Uterus (tissue), 2 donors: Measurements from ENCODE around the gene TINCR.

Experiments
- POLR2A ChIP-seq, 2 donors: fragments of 450-650 bp; IDR thresholded peaks; one replicate each; pipeline ENCODE4 v1.6.1; 2016; ENCODE audit warnings: antibody characterized with exemption in 2 of 2, mild to moderate bottlenecking in 1 of 2, moderate library complexity in 1 of 2
- TF ChIP-seq, protein P1 (sequence below), 4 experiments: fragments of 200-600 bp in 2 of 4; fragments of 450-650 bp in 2 of 4; sonication (generic) in 2 of 4; IDR thresholded peaks; one replicate each; pipeline ENCODE4 v1.5.1; 2016 to 2019; ENCODE audit warnings: antibody characterized with exemption in 4 of 4, mild to moderate bottlenecking in 2 of 4, moderate library complexity in 1 of 4

DNA sequence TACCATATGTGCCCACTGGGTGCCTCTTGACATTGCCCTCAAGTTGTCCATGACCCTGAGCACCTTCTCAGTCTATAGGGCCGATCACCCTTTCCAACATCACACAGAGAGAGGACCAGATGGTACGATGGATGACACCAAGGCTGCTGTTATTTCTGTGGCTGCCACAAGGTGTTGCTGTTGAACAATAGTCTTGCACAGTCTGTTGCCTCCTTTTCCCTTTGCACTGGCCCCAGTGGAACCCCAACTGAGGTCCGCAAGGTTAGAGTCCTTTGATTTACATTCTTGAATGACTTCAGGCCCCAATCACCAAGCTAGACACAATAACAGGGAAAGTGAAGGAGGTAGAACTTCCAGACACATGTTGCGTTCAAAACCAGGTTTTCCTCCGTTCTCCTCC lies 52.0 kb downstream of the TINCR start:
- TF ChIP-seq, protein P1, sequence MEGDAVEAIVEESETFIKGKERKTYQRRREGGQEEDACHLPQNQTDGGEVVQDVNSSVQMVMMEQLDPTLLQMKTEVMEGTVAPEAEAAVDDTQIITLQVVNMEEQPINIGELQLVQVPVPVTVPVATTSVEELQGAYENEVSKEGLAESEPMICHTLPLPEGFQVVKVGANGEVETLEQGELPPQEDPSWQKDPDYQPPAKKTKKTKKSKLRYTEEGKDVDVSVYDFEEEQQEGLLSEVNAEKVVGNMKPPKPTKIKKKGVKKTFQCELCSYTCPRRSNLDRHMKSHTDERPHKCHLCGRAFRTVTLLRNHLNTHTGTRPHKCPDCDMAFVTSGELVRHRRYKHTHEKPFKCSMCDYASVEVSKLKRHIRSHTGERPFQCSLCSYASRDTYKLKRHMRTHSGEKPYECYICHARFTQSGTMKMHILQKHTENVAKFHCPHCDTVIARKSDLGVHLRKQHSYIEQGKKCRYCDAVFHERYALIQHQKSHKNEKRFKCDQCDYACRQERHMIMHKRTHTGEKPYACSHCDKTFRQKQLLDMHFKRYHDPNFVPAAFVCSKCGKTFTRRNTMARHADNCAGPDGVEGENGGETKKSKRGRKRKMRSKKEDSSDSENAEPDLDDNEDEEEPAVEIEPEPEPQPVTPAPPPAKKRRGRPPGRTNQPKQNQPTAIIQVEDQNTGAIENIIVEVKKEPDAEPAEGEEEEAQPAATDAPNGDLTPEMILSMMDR (IDR thresholded peaks at IDR 0.05) = no peak
- TF ChIP-seq POLR2A (IDR thresholded peaks at IDR 0.05) = no peak
